Activated T-cell treated with anti-CD3 and anti-CD28 coated beads for 24 hours (primary cell): ENCODE results near the gene APOBEC3A.
"Not testable (repeated sequence)": the region's sequence is repeated elsewhere in the genome, so short reads cannot be mapped to it uniquely, and the experiment has no call there.

Experiments
- DNase-seq: peaks from one replicate; pipeline ENCODE4 v3.0.0-alpha.2; 2020; ENCODE audit warnings: low read depth

The APOBEC3A gene

GRCh38 chr22:38981005-38981991 lies 23.9 kb downstream of the APOBEC3A start:
- DNase-seq, result no peak

GRCh38 chr22:38981992-38982927 lies 24.9 kb downstream of the APOBEC3A start, which contains the start of gene APOBEC3B:
APOBEC3B (plus strand) TSS chr22:38982347; CDS start chr22:38982454, 107 bp downstream.
- DNase-seq, result peak; percentile 54

GRCh38 chr22:38984224-38984623 lies 26.8 kb downstream of the APOBEC3A start:
- DNase-seq, result no peak

GRCh38 chr22:38984784-38985757 lies 27.7 kb downstream of the APOBEC3A start:
- peak; percentile 73 for DNase-seq

- DNase-seq, result no peak
Observed at GRCh38 chr22:38986629-38987028, 29.2 kb downstream of the APOBEC3A start.

GRCh38 chr22:38987171-38987895 lies 29.9 kb downstream of the APOBEC3A start:
- DNase-seq, result no peak

- DNase-seq, result no peak
Observed at GRCh38 chr22:38989466-38989865, 32.1 kb downstream of the APOBEC3A start.

- not testable (repeated sequence) for DNase-seq
Observed at GRCh38 chr22:38992871-38993371, 35.5 kb downstream of the APOBEC3A start.

- no peak for DNase-seq
Observed at GRCh38 chr22:38996105-38996504, 38.7 kb downstream of the APOBEC3A start.

GRCh38 chr22:38997518-38997917 lies 40.1 kb downstream of the APOBEC3A start:
- DNase-seq, result no peak

- DNase-seq, result peak; percentile 64
Observed at GRCh38 chr22:39003165-39003638, 45.8 kb downstream of the APOBEC3A start.

- no peak for DNase-seq
Observed at GRCh38 chr22:39007177-39007576, 49.8 kb downstream of the APOBEC3A start.

DNA sequence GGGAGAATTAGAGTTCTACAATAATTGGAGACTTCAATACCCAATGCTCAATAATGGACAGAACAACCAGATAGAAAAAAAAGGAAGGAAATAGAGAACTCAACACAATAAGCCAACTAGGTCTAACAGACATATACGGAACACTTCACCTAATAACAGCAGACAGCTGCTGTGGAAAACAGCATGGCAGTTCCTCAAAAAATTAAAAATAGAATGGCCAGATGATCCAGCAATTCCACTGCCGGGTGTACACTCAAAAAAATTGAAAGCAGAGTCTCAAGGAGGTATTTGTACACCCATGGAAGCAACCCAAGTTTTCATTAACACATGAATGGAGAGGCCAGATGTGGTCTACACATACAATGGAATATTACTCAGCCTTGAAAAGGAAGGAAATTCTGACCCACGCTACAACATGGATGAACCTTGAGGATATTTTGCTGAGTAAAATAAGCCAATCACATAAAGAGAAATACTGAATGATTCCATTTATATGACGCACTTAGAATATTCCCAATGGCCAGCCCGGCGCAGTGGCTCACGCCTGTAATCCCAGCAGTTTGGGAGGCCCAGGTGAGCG lies 51.0 kb downstream of the APOBEC3A start:
- DNase-seq, result not testable (repeated sequence)

DNA sequence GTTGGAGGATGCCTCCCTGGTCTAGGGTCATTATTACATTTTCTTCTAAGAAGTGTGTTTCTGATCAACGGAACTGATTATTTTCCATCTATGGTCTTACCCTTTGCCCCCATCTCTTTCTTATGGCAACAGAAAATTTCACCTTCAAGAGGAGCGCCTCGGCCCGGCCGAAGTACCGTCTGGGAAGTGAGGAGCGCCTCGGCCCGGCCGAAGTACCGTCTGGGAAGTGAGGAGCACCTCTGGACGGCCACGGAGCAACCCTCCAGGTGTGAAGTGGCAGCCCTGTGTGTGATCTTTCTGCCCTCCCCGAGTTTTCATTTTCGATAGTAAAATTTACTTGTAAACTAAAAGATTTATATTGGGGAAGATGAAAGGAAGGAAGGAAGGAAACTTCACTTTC lies 53.5 kb downstream of the APOBEC3A start:
- DNase-seq, result no peak
